ENCODE measurements around the gene FSD1L.
"Not testable (repeated sequence)": the region's sequence is repeated elsewhere in the genome, so short reads cannot be mapped to it uniquely, and the experiment has no call there.

FSD1L gene

DNA sequence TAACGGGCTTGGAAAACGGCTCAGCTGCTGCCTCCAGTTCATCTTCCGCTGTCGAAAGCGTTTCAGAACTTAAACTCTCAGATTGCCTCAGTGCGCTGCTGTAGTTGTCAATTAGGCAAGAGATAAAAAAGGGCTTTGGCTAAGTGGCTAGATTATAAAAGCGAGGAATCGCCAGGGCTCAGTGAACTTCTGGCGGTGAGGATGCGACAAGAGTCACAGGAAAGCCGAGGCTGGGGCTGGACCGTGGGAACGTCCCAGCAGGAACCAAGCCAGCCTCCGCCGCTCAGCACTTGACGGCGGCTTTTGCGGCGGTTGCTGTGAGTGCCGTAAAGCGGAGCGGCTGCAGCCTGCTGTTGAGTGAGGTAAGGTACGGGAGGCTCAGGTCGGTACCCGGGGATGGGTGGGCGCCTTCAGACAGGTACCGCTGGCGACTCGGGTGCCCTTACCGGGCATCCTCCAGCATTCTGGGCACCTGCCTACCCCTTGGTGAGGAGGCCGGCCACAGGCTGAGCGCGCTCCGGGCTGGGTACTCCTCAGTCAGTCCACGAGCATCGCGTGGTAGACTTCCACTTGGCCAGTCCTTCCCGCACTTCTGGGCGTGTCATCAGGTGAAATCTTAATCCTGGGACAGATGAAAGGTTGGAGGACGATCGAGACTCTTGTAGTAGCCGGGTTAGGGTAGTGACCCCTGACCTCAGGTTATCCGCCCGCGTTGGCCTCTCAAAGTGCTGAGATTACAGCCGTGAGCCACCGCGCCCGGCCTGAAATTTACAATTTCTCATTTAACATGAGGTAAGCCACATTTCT lies 110.2 kb downstream of the FSD1L start, which contains the start of gene FKTN:
TSS of gene FKTN (plus strand) at position 328 of the 807 bp plus-strand sequence. CDS start 16,902 bp downstream, outside the sequence.
- DNase-seq (ENCODE audit: low spot score), result peak; percentile 85

DNA sequence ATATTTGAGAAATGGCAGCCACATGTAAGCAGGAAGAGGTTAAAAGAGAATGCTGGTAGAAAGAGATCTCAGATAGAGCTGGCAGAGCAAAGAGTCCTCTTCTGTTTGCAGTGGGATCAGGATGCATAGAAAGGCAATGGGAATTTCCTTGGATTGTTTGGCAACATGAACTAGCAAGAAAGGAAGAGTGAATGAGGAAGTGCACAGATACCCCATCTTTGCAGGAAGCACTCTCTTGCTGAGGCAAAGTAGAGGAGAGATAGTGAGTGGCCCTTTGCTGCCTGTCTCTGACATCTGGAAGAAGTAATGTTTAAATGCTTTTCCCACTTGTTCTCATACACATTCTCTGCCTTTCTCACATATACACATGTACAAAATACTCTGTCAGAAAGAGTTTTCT lies 124.6 kb downstream of the FSD1L start:
- DNase-seq (ENCODE audit: low spot score), result no peak

DNA sequence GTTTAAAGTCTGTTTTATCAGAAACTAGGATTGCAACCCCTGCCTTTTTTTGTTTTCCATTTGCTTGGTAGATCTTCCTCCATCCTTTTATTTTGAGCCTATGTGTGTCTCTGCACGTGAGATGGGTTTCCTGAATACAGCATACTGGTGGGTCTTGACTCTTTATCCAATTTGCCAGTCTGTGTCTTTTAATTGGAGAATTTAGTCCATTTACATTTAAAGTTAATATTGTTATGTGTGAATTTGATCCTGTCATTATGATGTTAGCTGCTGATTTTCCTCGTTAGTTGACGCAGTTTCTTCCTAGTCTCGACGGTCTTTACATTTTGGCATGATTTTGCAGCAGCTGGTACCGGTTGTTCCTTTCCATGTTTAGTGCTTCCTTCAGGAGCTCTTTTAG lies 132.1 kb downstream of the FSD1L start:
- DNase-seq (ENCODE audit: low spot score), result not testable (repeated sequence)

DNA sequence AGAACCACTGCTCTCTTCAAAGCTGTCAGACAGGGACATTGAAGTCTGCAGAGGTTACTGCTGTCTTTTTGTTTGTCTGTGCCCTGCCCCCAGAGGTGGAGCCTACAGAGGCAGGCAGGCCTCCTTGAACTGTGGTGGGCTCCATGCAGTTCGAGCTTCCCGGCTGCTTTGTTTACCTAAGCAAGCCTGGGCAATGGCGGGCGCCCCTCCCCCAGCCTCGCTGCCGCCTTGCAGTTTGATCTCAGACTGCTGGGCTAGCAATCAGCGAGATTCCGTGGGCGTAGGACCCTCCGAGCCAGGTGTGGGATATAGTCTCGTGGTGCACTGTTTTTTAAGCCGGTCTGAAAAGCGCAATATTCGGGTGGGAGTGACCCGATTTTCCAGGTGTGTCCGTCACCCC lies 133.7 kb downstream of the FSD1L start:
- DNase-seq (ENCODE audit: low spot score), result not testable (repeated sequence)

DNA sequence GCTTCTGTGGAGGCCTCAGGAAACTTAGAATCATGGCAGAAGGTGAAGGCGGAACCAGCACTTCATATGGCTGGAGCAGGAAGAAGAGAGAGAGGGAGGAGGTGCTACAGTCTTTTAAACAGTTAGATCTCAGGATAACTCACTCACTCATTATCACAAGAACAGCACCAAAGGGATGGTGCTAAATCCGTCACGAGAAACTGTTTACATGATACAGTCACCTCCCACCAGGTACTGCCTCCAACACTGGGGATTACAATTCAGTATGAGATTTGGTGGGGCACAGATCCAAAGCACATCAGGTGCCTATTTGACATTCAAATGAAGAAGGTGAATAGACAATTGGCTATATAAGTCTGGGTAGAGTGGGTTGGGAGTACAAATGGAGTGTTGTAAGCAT lies 145.3 kb downstream of the FSD1L start:
- DNase-seq (ENCODE audit: low spot score), result no peak
